Natural killer cell (primary cell): Measurements from ENCODE around the gene PRKAR1A. TPM values are rescaled to one million over a fixed set of nuclear protein-coding genes. Genes with fewer than 3 reads are reported as not detected.

ENCODE experiments used
- ATAC-seq, 3 donors: fragments of 150-1000 bp in 2 of 3; fragments of 200-7000 bp in 1 of 3; cut with Tn5 transposase; 1 replicate in 1 of 3; 2 replicates in 2 of 3; pipeline ENCODE4 v1.10.0; 2021; ENCODE audit warnings: mild to moderate bottlenecking in 2 of 3, moderate library complexity in 2 of 3
- DNase-seq, 2 donors: peaks; one replicate each; pipeline versions ENCODE4 v3.0.0 to v3.0.0-alpha.2; 2013 to 2021; ENCODE audit warnings: mixed read lengths in 1 of 2
- H3K27ac ChIP-seq: one replicate; pipeline ENCODE4 v1.5.1; 2013; ENCODE audit warnings: mild to moderate bottlenecking, low read length
- H3K27me3 ChIP-seq: one replicate; pipeline ENCODE4 v1.6.1; 2013; ENCODE audit warnings: low read length; ENCODE audit not compliant: control insufficient read depth, insufficient read depth
- H3K36me3 ChIP-seq: one replicate; pipeline ENCODE4 v1.6.1; 2013; ENCODE audit warnings: low read length; ENCODE audit not compliant: control insufficient read depth, insufficient read depth
- H3K4me1 ChIP-seq: one replicate; pipeline ENCODE4 v1.6.1; 2013; ENCODE audit warnings: low read length; ENCODE audit not compliant: control insufficient read depth, insufficient read depth
- H3K4me3 ChIP-seq: one replicate; pipeline ENCODE4 v1.5.1; 2013; ENCODE audit warnings: low read length
- H3K9me3 ChIP-seq: one replicate; pipeline ENCODE4 v1.6.1; 2013; ENCODE audit warnings: low read length; ENCODE audit not compliant: control insufficient read depth, insufficient read depth
- H3K27ac Mint-ChIP-seq, 2 donors: one replicate each; pipeline ENCODE4 v1.8.0; 2022; ENCODE audit warnings: mild to moderate bottlenecking in 2 of 2, mixed read lengths in 2 of 2, moderate library complexity in 1 of 2
- H3K27me3 Mint-ChIP-seq, 2 donors: one replicate each; pipeline ENCODE4 v1.8.0; 2022; ENCODE audit warnings: low read depth in 2 of 2, mixed read lengths in 2 of 2
- H3K36me3 Mint-ChIP-seq: one replicate; pipeline ENCODE4 v1.8.0; 2022; ENCODE audit warnings: mixed read lengths
- H3K4me1 Mint-ChIP-seq, 2 donors: one replicate each; pipeline ENCODE4 v1.8.0; 2022; ENCODE audit warnings: mixed read lengths in 2 of 2
- H3K4me3 Mint-ChIP-seq: one replicate; pipeline ENCODE4 v1.8.0; 2022; ENCODE audit warnings: mild to moderate bottlenecking, moderate library complexity, mixed read lengths
- H3K9me3 Mint-ChIP-seq, 2 donors: one replicate each; pipeline ENCODE4 v1.8.0; 2022; ENCODE audit warnings: mixed read lengths in 2 of 2
- WGBS: methylation state at CpG from one replicate; pipeline ENCODE4 v1.1.7; 2013; ENCODE audit warnings: missing lambda C conversion rate; ENCODE audit not compliant: insufficient coverage; 5-methylcytosine and 5-hydroxymethylcytosine counted together
- intact Hi-C: fragments of 100-400 bp; cut with micrococcal nuclease; formaldehyde crosslinking; loops from one replicate; pipeline ENCODE4 v1.14.2; 2022
- total RNA-seq, 4 donors: library from RNA; stranded (reverse); fragments of 120-200 nt in 1 of 4; gene quantifications; one replicate each; pipeline versions ENCODE4 v1.2.3 to v1.2.4, GENCODE V29; 2013 to 2022
- TF ChIP-seq, protein P1 (sequence below): fragments of 200-600 bp; IDR thresholded peaks from one replicate; pipeline ENCODE4 v1.8.0; 2022; ENCODE audit warnings: antibody characterized with exemption

Gene PRKAR1A
- total RNA-seq, 3 donors from 2014 or later (not counting 1 experiment from before 2014, with no cell fraction given), result 215 to 267 (median 234) TPM

DNA sequence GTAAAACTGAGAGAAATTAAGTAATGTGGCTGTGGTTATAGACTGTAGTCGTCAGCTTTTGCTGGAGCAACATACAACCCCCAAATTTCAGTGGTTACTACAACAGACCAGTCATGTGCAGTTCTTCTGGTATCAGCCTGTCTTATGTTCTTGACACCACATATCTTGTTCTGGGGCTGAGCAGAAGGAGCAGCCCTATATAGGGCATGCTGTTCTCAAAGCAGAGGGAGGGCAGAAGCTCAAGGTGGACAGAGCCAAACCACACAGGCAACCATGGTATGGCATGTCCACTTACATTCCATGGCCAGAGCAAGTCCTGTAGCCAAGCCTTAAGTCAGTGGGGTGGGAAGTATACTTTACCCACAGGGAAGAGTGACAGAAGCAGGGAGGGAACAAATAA is 7.7 kb downstream of the PRKAR1A start:
- DNase-seq, result no peak
- Mint-ChIP-seq H3K4me3 (no peak overlapping the region), H3K4me1 (peaks cover 48 to 51% of the 10 kb centered on the region in 2 donors), H3K27ac (peak overlapping the region; percentile 61 to 98), H3K27me3 (no peaks in the 10 kb centered on the region), H3K36me3 (peaks cover 38% of the 10 kb centered on the region), H3K9me3 (no peaks in the 10 kb centered on the region)
- Histone ChIP-seq H3K27me3 (no peaks in the 10 kb centered on the region), H3K9me3 (no peaks in the 10 kb centered on the region), H3K36me3 (peaks cover 64% of the 10 kb centered on the region), H3K4me1 (no peaks in the 10 kb centered on the region), H3K27ac (no peak overlapping the region), H3K4me3 (no peak overlapping the region)
- WGBS, result 88% methylated on average over 1 of the region's 1 CpG
- ATAC-seq, result peak in 2 of 3 donors; percentile 24 to 39
- TF ChIP-seq, protein P1, sequence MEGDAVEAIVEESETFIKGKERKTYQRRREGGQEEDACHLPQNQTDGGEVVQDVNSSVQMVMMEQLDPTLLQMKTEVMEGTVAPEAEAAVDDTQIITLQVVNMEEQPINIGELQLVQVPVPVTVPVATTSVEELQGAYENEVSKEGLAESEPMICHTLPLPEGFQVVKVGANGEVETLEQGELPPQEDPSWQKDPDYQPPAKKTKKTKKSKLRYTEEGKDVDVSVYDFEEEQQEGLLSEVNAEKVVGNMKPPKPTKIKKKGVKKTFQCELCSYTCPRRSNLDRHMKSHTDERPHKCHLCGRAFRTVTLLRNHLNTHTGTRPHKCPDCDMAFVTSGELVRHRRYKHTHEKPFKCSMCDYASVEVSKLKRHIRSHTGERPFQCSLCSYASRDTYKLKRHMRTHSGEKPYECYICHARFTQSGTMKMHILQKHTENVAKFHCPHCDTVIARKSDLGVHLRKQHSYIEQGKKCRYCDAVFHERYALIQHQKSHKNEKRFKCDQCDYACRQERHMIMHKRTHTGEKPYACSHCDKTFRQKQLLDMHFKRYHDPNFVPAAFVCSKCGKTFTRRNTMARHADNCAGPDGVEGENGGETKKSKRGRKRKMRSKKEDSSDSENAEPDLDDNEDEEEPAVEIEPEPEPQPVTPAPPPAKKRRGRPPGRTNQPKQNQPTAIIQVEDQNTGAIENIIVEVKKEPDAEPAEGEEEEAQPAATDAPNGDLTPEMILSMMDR, result no peak
- intact Hi-C loops, result no loop called here

DNA sequence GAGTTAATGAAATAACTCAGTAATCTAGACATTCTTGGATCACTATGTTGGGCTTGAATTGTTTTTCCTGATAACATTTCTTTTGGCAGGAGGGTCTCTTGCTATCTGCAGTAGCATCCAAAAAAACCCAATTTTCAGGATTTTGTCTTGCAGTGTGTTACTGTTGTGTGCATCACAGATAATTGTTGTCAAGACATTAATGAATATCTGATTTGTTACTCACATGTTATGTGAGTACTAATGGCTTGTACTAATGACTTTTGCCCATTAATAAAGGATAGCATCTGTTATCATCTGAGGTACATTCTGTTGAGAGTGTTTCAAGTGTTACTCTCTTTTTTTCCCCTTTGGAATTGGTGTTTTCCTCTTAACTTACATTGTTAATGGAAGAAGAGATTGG is 10.0 kb downstream of the PRKAR1A start:
- no peaks in the 10 kb centered on the region for H3K27me3 ChIP-seq
- no peaks in the 10 kb centered on the region for H3K4me1 ChIP-seq
- Mint-ChIP-seq H3K9me3 (no peaks in the 10 kb centered on the region), H3K36me3 (peaks cover 38% of the 10 kb centered on the region), H3K27ac (peak overlapping the region; percentile 72 to 73), H3K4me1 (peaks cover 47 to 48% of the 10 kb centered on the region in 2 donors), H3K4me3 (no peak overlapping the region), H3K27me3 (no peaks in the 10 kb centered on the region)
- ATAC-seq (no peak), DNase-seq (no peak)
- no peak overlapping the region for H3K27ac ChIP-seq
- H3K9me3 ChIP-seq, result no peaks in the 10 kb centered on the region
- no peak overlapping the region for H3K4me3 ChIP-seq
- peaks cover 68% of the 10 kb centered on the region for H3K36me3 ChIP-seq
- intact Hi-C loops, result no loop called here
- TF ChIP-seq, protein P1, result no peak

DNA sequence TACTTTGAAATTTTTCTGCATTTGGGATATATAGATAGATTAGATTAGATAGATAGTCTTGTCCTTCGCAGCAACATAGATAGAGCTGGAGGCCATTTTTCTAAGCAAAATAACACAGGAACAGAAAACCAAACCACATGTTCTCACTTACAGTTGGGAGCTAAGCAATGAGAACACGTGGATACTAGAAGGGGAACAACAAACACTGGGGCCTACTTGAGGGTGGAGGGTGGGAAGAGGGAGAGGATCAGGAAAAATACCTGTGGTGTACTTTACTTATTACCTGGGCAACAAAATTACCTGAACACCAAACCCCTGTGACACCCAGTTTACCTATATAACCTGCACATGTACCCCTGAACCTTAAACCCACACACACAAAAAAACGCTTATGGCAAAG is 14.3 kb downstream of the PRKAR1A start:
- Mint-ChIP-seq H3K9me3 (no peaks in the 10 kb centered on the region), H3K36me3 (peaks cover 72% of the 10 kb centered on the region), H3K4me1 (peaks cover 30 to 33% of the 10 kb centered on the region in 2 donors), H3K27me3 (no peaks in the 10 kb centered on the region), H3K4me3 (no peak overlapping the region), H3K27ac (peak overlapping the region; percentile 76 to 79)
- intact Hi-C loops, result no loop called here
- Histone ChIP-seq H3K27ac (no peak overlapping the region), H3K27me3 (no peaks in the 10 kb centered on the region), H3K4me3 (no peak overlapping the region), H3K4me1 (no peaks in the 10 kb centered on the region), H3K9me3 (no peaks in the 10 kb centered on the region), H3K36me3 (peaks cover 93% of the 10 kb centered on the region)
- DNase-seq (no peak), ATAC-seq (peak in 2 of 3 donors; percentile 26 to 74)
- TF ChIP-seq, protein P1, result no peak
- WGBS, result 80% methylated on average over 1 of the region's 3 CpGs

DNA sequence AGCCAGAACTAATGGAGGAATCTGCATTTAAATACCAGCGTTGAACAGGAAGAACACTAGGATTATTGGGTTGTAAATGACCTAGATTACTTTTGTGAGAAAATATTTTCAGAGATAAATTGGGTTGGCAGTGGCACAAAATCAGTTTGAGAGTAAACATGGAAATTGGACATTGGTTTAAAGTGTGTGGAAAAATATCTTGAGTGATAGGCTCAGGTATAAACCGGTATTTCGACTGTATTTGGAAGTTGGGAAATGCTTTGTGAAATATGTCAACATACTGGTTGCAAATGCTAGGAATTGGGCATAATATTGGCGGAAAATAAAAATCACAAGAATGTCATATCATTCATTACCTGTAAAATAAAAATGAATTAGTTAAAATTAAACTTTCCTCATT is 15.1 kb downstream of the PRKAR1A start:
- H3K36me3 ChIP-seq, result peaks cover 93% of the 10 kb centered on the region
- H3K27ac ChIP-seq, result no peak overlapping the region
- no peaks in the 10 kb centered on the region for H3K4me1 ChIP-seq
- no peaks in the 10 kb centered on the region for H3K27me3 Mint-ChIP-seq
- TF ChIP-seq, protein P1, result no peak
- no peaks in the 10 kb centered on the region for H3K9me3 ChIP-seq
- no peak overlapping the region for H3K4me3 ChIP-seq
- DNase-seq, result no peak
- H3K4me1 Mint-ChIP-seq, result peaks cover 24 to 29% of the 10 kb centered on the region in 2 donors
- H3K27ac Mint-ChIP-seq, result peak overlapping the region; percentile 76 to 79
- ATAC-seq, result no peak
- no peaks in the 10 kb centered on the region for H3K27me3 ChIP-seq
- 93% methylated on average over 3 of the region's 4 CpGs for WGBS
- H3K36me3 Mint-ChIP-seq, result peaks cover 74% of the 10 kb centered on the region
- no peaks in the 10 kb centered on the region for H3K9me3 Mint-ChIP-seq
- intact Hi-C loops, result no loop called here
- H3K4me3 Mint-ChIP-seq, result no peak overlapping the region
